ENCODE results near the gene DCAF6.

DNA sequence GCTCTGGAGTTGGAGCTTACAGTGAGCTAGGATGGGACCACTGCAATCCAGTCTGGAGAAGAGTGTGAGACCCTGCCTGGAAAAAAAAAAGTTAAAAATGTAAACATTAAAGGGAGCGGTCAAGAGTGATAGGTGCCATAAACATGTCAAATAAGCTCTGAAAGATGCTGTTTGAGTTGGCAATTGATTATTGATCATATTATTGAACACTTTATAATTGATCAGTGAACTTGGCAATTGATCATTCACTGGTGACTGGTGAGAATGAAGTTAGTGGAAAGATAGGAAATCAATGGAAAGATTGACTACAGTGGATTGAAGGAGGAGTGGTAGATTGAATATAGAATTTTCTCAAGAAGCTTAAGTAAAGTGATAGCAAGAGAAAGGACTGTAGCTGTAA is 64.7 kb downstream of the DCAF6 start:
- no peak for TF ChIP-seq GATA3 (IDR thresholded peaks at IDR 0.05; ENCODE audit: low read depth, low read length)
- TF ChIP-seq GATA2 (IDR thresholded peaks at IDR 0.05; ENCODE audit: low read depth, low read length) = no peak
